ENCODE data around the gene SELPLG.
"Not testable (repeated sequence)": the region's sequence is repeated elsewhere in the genome, so short reads cannot be mapped to it uniquely, and the experiment has no call there.

Gene SELPLG

DNA sequence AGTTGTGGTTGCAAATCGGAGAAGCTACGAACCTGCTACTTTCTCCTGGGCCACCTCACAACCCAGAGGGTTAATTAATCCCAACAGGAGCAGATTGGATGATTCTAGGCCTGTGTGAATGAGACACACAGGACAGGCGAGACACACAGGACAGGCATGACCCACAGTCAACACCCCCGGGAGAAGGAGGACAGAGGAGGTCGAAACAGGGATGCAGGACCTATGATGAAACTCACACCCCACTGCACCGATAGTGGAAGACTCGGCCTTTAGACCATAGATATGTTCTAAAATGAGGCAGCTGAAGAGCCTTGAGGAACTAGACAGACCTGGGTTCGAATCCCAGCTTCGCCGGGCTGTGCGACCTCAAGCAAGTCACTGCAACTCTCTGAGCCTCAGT lies 47.4 kb downstream of the SELPLG start:
- no peak for DNase-seq

DNA sequence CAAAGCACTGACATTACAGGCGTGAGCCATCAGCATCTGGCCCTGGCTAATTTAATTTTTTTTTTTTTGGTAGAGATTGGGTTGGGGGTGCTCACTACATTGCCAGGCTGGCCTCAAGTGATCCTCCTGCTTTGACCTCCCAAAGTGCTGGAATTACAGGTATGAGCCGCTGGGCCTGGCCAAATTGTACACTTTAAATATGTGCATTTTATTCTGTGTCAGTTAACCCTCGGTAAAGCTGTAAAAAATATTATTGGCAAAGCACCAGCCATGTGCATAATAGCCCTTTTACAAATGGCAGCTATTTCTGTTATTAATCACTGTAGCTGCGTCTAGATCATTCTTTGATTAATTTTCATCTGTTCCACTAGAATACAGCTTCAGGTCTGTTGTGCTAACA lies 47.8 kb downstream of the SELPLG start:
- no peak for DNase-seq

DNA sequence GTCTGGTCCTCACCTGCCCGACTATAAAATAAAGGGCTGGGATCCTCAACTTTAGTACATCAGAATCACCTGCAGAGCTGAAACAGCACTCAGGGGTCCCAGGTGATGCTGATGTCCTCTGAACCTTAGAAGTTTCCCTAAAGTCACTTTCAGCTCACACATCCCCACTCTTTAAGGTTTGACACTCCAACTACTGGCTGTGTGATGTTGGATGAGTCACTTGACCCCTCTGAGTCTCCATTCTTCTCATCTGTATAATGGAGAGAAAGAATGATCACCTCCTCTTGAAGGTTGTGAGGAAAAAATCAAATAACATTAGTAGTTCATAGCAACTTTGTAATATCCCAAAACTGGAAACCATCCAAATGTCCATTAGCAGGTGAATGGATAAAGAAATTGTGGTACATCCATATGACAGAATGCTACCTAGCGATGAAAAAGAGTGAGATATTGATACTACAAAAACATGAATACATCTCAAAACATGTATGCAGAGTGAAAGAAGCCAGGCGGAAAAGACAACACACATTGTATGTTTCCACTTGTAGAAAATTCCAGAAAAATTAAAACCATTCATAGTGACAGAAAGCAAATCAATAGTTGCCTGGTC lies 49.1 kb downstream of the SELPLG start:
- no peak for DNase-seq

DNA sequence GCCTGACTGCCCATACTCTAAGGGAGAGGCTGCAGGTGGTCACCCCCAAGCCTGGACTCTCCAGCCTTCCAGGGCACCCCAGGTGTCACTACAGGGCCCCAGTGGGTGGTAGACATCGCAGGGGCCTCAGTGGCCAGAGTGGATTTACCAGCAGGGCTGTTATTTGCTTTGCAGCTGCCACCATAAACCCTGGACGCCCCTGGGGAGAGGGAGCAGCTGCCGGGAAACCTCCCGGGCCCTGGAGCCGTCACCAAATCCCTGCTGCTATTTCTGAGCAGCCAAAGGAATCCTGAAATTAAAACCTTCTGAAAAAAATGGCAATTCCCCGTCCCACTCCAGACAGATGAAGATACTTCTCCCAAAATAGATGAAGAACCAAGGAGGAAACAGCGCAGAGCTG lies 49.7 kb downstream of the SELPLG start:
- DNase-seq: no peak

DNA sequence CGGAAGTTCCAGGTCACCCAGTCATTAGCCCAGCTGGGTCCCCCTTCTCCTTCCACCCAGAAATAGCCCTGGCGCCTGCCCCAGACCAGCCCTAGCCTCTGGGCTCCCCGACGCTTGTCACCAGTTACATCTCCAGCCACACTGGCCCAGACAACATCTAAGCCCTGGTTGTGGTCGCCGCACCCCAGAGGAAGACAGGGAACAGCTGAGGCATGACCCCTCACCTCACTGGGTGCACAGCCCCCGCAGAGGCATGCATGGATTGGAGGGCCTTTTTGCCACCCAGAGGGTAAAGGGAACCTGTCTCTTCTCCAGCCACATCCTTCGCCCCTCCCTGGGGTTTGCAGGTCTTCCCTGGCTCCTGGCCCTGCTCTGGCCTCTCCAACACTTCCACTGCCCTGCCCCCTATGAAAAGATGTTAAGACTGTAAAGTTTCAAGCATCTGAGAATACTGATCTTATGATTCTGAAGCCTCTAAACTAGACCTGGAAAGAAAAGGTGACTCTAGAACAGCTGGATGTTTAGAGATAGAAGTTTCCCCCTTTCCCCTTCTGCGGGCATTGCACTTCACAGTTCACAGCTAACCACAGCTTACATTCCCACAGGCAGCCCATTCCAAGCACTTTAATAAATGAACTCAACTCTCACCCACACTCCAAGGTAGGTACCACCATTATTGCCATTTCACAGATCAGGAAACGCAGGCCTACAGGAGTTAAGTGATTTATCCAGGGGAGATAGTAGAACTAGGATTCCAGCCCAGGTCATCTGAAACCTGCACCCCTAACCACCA lies 50.5 kb downstream of the SELPLG start:
- no peak for DNase-seq

DNA sequence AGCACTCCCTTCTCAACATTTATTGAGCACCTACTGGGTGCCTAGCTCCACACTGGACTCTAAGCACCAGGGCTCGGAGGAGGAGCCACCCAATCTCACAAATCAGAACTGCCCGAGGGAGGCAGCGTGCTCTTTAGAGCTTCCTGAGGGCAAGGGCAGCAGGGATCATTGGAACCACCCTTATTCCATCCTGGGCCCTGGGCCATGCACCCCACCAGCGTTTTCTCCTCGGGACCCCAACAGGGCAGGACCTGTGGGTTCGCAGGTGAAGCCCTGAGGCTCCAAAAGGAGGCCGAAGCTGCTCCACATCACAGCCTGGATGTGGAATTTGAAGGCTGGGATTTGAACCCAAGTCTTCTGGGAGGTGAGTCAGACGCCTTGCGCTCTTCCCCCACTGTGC lies 51.2 kb downstream of the SELPLG start:
- DNase-seq: no peak

DNA sequence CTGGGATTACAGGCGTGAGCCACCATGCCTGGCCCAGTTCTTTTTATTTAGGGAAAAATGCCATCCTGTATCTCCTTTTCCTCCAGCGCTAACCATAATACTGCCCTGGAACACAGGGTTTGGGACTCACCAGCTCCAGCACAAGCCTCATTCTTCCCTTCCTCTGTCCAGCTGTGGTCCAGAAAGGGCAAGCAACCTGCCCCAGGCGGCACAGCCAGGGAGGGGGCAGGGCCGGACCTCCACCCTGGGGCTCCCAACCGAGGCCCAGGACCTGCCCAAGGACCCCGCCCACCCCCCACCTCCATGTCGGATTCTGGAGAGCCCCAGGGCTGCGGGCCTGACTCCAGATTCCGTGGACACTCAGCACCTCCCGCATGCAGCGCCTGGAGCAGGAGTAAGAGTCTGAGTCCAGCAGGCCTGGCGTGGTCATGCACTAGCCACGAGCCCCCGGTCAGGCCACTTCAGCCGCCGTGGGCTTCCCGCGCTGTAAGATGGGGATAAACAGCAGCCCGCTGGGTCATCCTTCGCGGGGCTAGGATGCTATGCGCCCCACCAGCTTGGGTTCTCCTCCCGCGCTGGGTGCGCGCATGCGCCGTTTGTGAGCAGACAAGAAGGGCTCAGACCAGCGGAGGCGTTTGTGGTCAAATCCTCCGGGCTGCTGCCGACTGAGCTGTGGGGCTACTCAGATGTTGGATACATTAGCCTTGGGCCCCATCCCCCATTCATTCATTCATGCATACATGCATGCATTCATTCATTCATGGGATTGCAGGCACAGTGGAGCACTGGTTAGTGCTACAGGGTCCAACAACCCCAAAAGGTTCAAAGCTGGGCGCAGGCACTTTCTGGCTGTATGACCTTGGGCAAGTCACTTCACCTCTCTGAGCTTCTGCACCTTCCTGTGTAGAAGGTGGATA lies 52.1 kb downstream of the SELPLG start:
- no peak for DNase-seq

DNA sequence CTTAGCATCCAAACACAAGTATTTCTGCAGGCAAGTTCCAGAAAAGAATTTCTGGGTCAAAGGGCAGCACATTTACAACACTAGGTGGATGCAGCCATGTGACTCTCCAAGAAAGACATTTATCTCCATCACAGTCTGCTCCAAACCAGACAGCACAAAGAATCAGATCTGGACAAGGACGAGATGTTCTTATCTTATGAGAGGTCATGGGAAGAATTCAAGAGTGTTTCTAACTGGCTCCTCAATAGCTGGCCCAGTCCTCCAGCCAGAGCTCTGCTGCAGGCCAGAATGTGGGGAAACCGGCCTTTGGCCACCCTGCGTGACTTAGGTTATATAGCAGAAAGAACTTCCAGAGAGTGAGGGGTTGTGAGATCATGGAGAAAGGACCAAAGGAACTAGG lies 53.2 kb downstream of the SELPLG start:
- DNase-seq: no peak

DNA sequence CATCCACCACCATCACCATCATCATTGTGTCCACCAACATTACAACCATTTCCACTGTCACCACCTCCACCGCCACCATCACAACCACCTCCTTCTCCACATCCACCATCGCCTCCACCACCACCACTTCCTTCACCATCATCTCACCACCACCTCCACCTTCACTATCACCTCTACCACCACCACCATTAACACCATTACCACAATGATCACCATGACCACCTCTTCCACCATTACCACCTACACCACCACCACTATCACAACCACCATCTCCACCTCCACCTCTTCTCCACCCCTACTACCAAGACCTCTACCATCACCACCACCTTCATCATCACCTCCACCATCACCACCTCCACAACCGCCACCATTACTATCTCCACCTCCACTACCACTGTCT lies 54.9 kb downstream of the SELPLG start:
- DNase-seq: no peak

DNA sequence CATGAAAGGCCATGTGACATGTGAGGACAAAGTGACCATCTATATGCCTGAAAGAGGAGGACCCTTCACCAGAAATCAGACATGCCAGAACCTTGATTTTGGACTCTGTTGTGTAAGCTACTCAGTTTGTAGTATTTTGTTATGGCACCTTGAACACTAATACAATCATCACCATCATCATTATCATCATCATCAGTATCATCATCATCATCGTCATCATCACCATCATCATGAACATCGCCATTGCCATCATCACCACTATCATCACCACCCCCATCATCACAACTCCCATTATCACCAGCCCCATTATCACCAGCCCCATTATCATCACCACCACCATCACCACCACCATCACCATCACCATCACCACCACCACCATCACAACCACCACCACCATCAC lies 55.4 kb downstream of the SELPLG start:
- DNase-seq: no peak

DNA sequence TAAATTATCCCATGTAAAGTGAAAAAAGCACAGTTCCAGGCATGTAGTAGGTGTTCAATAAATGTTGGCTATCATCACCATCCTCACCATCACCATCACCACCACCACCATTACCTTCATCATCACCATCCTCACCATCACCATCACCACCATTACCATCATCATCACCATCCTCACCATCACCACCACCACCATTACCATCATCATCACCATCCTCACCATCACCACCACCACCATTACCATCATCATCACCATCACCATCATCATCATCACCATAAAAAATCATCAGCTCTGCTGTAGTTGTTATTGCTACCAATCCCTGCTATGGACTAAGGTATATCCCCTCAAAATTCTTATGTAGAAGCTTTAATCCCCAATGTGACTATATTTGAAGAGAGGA lies 56.2 kb downstream of the SELPLG start:
- no peak for DNase-seq

DNA sequence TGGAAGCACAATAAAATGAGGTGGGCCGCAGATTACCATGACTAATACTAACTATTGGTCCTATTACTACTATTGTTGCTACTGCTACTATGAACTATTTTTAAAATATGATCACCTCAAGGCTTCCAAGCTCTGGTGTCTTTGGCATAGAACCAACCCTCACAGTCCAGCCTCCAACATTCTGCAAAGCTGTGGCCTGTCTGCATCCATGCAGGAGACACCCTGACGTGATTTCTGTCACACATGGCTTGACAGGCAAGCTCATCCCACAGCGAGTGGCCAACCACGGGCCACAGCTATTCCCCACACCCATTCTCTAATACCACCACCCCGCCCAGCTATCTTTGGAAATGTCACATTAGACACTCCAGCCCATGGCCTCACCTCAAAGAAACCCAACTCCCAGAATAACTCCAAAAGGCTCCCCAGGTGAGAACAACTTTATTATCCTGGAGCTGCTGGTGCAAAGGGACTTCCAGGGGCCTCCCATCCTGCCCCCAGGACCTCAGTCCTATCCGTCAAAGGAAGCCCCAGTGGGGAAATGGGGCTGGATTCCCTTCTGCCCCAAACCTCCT lies 56.9 kb downstream of the SELPLG start:
- no peak for DNase-seq

DNA sequence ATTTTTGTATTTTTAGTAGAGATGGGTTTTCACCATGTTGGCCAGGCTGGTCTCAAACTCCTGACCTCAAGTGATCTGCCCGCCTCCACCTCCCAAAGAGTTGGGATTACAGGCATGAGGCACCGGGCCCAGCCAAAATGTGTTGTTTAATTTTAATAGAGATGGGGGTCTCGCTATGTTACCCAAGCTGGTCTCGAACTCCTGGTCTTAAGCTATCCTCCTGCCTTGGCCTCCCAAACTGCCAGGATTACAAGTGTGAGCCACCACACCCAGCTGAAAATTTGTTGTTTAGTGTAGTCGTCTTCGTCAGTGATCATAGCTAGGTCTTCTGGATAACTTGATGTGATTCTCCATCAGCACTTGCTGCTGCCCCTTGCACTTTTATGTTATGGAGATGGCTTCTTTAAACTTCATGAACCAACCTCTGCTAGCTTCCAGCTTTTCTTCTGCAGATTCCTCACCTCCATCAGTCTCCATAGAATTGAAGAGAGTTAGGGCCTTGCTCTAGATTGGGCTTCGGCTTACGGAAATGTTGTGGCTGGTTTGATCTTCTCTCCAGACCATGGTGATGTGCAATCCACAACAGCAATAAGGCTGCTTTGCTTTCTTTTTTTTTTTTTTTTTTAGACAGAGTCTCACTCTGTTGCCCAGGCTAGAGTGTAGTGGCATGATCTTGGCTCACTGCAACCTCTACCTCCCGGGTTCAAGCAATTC lies 58.3 kb downstream of the SELPLG start:
- DNase-seq: peak; percentile 25

DNA sequence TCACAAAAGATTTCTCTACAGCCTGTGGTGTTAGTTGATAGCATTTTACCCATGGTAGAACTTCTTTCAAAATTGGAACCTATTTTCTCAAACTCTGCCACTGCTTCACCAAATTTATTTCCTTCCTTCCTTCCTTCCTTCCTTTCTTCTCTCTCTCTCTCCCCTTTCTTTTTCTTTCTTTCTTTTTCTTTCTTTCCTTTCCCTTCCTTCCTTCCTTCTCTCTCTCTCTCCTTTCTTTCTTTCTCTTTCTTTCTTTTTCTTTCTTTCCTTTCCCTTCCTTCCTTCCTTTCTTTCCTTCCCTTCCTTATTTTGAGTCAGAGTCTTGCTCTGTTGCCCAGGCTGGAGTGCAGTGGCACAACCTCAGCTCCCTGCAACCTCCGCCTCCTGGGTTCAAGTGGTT lies 59.4 kb downstream of the SELPLG start:
- not testable (repeated sequence) for DNase-seq

DNA sequence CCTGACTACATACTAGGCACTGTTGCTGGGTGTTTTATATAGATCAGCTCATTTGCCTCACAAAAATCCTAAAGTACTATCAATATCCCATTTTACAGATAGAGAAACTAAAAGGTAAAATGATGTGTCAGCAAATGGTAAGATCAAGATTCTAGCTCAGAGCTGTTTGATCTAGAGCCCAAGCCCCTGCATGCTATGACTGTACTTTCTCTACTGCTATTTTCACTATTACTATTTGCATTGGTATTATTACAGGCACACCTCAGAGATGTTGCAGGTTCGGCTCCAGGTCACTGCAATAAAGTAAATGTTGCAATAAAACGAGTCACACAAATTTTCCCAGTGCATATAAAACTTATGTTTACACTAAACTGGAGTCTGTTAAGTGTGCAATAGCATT lies 60.4 kb downstream of the SELPLG start:
- DNase-seq: peak; percentile 51

DNA sequence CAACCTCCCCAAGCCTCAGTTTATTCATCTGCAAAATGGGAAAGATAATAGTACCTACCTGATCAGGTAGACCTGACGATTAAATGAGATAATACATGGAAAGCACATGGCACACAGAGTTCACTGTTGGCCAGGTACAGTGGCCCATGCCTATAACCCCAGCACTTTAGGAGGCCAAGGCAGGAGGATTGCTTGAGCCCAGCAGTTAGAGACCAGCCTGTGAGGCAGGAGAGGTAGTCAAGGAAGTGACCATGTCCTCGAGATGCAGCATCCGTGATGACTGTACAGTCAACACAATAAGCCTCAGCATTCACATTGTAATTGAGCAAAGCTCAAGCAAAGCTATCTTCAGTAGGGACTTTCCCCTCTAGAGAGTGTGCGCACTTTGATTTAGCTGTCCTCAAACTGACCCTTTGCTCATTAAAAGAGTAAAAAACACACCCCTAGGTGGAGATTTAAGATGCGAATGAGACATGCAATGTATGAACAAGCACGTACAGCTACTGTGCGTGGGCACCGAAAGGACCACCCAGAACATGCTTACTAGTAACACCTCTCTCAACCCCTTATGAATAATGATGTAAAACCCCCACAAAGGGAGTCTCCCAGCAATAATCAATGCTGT lies 61.4 kb downstream of the SELPLG start:
- peak; percentile 49 for DNase-seq

Measured in activated CD8-positive, alpha-beta memory T cell treated with anti-CD3 and anti-CD28 coated beads, Interleukin-2, amount 50 U/mL, for 48 hours (primary cell).